ENCODE data around the gene ERC2. TPM values are rescaled to one million over a fixed set of nuclear protein-coding genes. Genes with fewer than 3 reads are reported as not detected.

The ERC2 gene
- total and polyA plus RNA-seq, 2 of the 8 experiments (the other 6 are each of a cell fraction or from before 2014, with no cell fraction given), result 16.4 to 22.8 TPM

GRCh38 chr3:56297281-56297840 lies 170.9 kb downstream of the ERC2 start (continued):
- TF ChIP-seq CEBPB (IDR thresholded peaks at IDR 0.05; ENCODE audit: low read depth, low read length) (no peak), TAF1 (IDR thresholded peaks at IDR 0.05; ENCODE audit: low read depth, low read length) (no peak), KDM4A (IDR thresholded peaks at IDR 0.05; ENCODE audit: low read depth, low read length, severe bottlenecking) (no peak)

Measured in H1 (cell line).